ENCODE results near the gene C2orf68. TPM values are rescaled to one million over a fixed set of nuclear protein-coding genes. Genes with fewer than 3 reads are reported as not detected.

C2orf68 gene
- total and polyA plus RNA-seq, 2 of the 13 experiments (the other 11 are each of a cell fraction or from before 2014, with no cell fraction given) = 47.1 to 77.4 TPM

GRCh38 chr2:85655961-85656417, 44.1 kb upstream of the C2orf68 start:
- Histone ChIP-seq H3K9me3 (ENCODE audit: low read length) (no peaks in the 10 kb centered on the region), H3K4me1 (ENCODE audit: insufficient read depth, low read length) (no peaks in the 10 kb centered on the region), H3K36me3 (replicated peaks in 1 of 2; ENCODE audit: control insufficient read depth in 1 of 2, insufficient read depth in 2 of 2, low read length in 2 of 2) (peaks cover 0 to 21% of the 10 kb centered on the region in 2 experiments; a peak in 3 of 5 replicates), H3K4me2 (ENCODE audit: low read depth, low read length) (no peak overlapping the region), H3K9ac (ENCODE audit: insufficient read depth, low read depth, low read length) (no peak overlapping the region), H4K20me1 (ENCODE audit: insufficient read depth, low read length) (no peaks in the 10 kb centered on the region), H3K79me2 (ENCODE audit: insufficient read depth, low read length) (no peaks in the 10 kb centered on the region), H2AFZ (ENCODE audit: low read length) (no peak overlapping the region), H3K27me3 (ENCODE audit: control insufficient read depth in 1 of 2, insufficient read depth in 2 of 2, low read length in 2 of 2) (no peaks in the 10 kb centered on the region), H3K4me3 (replicated peaks in 1 of 3; ENCODE audit: insufficient read depth in 1 of 3, low read depth in 2 of 3, low read length in 3 of 3) (no peak overlapping the region), H3K27ac (ENCODE audit: extremely low read length, insufficient read depth, low read length) (no peak overlapping the region)
- intact Hi-C loops (cut with micrococcal nuclease; ENCODE audit: unreplicated experiment) = no loop called here
- FAIRE-seq (no peak), DNase-seq (ENCODE audit: low spot score) (no peak), ATAC-seq (no peak)
- 95% methylated on average over 7 of the region's 7 CpGs for WGBS (ENCODE audit: low lambda C conversion rate)
- in situ Hi-C loops (cut with HindIII; ENCODE audit: extremely low pct_ligation_motif_present, low pct_unique_long_range_greater_than_20kb) = no loop called here
- ChIA-PET CTCF (ENCODE audit: low intra/inter-chr PET ratio, low total read pairs) (no interaction called here), POLR2A (no interaction called here)
- TF ChIP-seq E2F1 (CRISPR knock-in tag; IDR thresholded peaks at IDR 0.05) (no peak), KDM5B (CRISPR knock-in tag; IDR thresholded peaks at IDR 0.05; ENCODE audit: borderline replicate concordance) (no peak), ZBTB37 (CRISPR knock-in tag; IDR thresholded peaks at IDR 0.05) (no peak)
- BruUV-seq (replicated peaks) = no TSS peak

- in situ Hi-C loops (cut with HindIII; ENCODE audit: extremely low pct_ligation_motif_present, low pct_unique_long_range_greater_than_20kb) = no loop called here
- POLR2A ChIA-PET = no interaction called here
- TF ChIP-seq RARG (CRISPR knock-in tag; IDR thresholded peaks at IDR 0.05; ENCODE audit: low read depth) (no peak), THRA (CRISPR knock-in tag; IDR thresholded peaks at IDR 0.05; ENCODE audit: borderline replicate concordance) (no peak), PAXIP1 (CRISPR knock-in tag; conservative IDR thresholded peaks at IDR 0.05) (no peak), FOXK1 (CRISPR knock-in tag; IDR thresholded peaks at IDR 0.05; ENCODE audit: borderline replicate concordance, low read depth) (no peak), BCL3 (CRISPR knock-in tag; IDR thresholded peaks at IDR 0.05) (no peak)
Observed at GRCh38 chr2:85653996-85654395, 42.1 kb upstream of the C2orf68 start.

More at GRCh38 chr2:85653996-85654395, 42.1 kb upstream of the C2orf68 start:
- intact Hi-C loops (cut with micrococcal nuclease; ENCODE audit: unreplicated experiment) = no loop called here
- no TSS peak for BruUV-seq (replicated peaks)
- no peak overlapping the region for H3K4me2 ChIP-seq (ENCODE audit: low read depth, low read length)
- ATAC-seq (no peak), DNase-seq (ENCODE audit: low spot score) (no peak), FAIRE-seq (no peak)
- no peaks in the 10 kb centered on the region for H3K27me3 ChIP-seq (ENCODE audit: control insufficient read depth in 1 of 2, insufficient read depth in 2 of 2, low read length in 2 of 2)
- CTCF ChIA-PET (ENCODE audit: low intra/inter-chr PET ratio, low total read pairs) = no interaction called here
- WGBS (ENCODE audit: low lambda C conversion rate) = 98% methylated on average over 3 of the region's 3 CpGs
- H3K36me3 ChIP-seq (replicated peaks in 1 of 2; ENCODE audit: control insufficient read depth in 1 of 2, insufficient read depth in 2 of 2, low read length in 2 of 2) = peaks cover 6 to 37% of the 10 kb centered on the region in 2 experiments; a peak in 4 of 5 replicates
- no peaks in the 10 kb centered on the region for H3K79me2 ChIP-seq (ENCODE audit: insufficient read depth, low read length)
- H2AFZ ChIP-seq (ENCODE audit: low read length) = no peak overlapping the region
- H3K27ac ChIP-seq (ENCODE audit: extremely low read length, insufficient read depth, low read length) = no peak overlapping the region
- H3K9ac ChIP-seq (ENCODE audit: insufficient read depth, low read depth, low read length) = no peak overlapping the region
- H4K20me1 ChIP-seq (ENCODE audit: insufficient read depth, low read length) = no peaks in the 10 kb centered on the region
- H3K4me3 ChIP-seq (replicated peaks in 1 of 3; ENCODE audit: insufficient read depth in 1 of 3, low read depth in 2 of 3, low read length in 3 of 3) = no peak overlapping the region
- H3K4me1 ChIP-seq (ENCODE audit: insufficient read depth, low read length) = no peaks in the 10 kb centered on the region
- H3K9me3 ChIP-seq (ENCODE audit: low read length) = no peaks in the 10 kb centered on the region
